HG03280 (cell line): ENCODE data around the gene THAP4.
"Not testable (repeated sequence)": the region's sequence is repeated elsewhere in the genome, so short reads cannot be mapped to it uniquely, and the experiment has no call there.

ENCODE experiments used
- ATAC-seq: cut with Tn5 transposase; IDR thresholded peaks from one replicate; pipeline ENCODE4 v1.9.1; 2021; ENCODE audit warnings: mild to moderate bottlenecking, moderate library complexity; ENCODE audit not compliant: unreplicated experiment

THAP4 gene

GRCh38 chr2:241665731-241666440, 28.9 kb upstream of the THAP4 start:
- ATAC-seq = no peak

GRCh38 chr2:241662731-241663130, 25.8 kb upstream of the THAP4 start:
- ATAC-seq = not testable (repeated sequence)

GRCh38 chr2:241660593-241661213, 23.7 kb upstream of the THAP4 start:
- ATAC-seq = no peak

DNA sequence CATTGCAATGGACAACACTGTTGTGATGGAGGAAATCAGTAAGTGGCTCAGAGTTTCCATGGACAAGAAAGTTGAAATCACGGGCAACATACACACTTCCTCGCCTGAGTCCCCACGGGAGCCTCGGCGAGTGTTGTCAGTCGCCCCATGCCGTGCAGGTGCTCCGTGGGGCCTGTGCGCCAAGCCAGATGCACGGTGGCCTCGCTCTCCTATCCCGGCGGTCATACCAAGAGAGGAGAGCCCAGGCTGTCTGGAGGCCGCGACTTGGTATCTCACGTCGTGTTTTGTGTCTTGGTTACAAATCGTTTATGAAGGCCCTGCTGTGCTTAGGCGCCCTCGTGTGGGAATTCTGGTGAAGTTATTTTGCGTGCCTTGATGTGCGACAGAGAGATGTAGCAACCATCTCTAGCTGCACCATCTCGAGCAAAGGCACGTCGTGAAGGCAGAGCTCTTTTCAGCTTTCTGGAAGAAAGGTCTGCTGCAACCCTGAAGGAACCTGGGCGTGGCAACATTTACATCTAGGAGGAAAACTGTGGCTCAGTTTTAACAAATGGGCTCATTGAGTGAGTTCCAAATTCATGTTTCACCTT, 22.3 kb upstream of the THAP4 start:
- no peak for ATAC-seq

DNA sequence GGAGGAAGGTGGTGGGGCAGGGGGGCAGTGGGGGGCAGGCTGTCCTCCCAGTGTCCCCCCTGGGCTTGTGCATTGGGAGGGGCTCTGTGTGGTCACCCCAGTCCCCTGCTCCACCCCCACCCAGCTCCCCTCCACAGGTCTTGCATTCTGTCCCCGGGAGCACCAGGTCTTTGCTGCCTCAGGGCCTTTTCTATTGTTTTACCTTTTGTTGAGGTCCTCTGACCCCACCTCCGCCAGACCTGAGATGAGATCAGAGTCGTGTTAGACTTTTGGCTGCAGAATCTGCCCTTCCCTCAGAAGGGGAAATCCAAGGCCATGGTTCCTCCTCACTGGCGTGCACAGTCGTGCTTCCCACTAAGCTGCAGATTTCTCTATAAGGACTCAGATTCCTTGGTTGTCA, 21.3 kb upstream of the THAP4 start:
- ATAC-seq = no peak

- no peak for ATAC-seq
Observed at GRCh38 chr2:241657786-241658254, 20.9 kb upstream of the THAP4 start.

DNA sequence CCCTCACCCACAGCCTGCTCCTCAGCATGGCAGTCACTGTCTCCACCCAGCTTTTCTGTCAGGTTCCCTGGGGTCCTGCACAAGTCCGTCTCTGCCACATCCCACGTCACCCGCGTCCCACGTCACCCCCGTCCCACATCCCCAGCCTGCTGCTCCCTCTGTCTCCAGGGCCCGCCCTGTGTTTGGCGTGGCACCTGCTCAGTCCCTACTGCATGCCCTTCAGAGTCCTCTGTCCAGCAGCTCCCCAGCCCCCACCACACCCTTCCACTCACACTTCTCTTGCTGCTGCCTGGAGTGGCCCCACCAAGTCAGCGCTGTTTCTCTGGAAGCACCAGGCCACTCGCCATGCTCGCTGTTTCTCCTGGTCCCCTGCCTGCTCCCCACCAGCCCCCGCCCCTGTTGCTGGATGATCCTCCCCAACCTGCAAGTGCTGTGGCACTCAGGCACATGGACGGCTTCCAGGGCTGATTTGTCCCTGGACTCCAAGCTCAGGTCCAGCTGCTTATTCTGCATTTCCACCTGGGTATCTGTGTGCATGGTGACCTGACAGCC, 19.3 kb upstream of the THAP4 start:
- ATAC-seq = no peak

- ATAC-seq = no peak
Observed at GRCh38 chr2:241655516-241656189, 18.7 kb upstream of the THAP4 start.

- no peak for ATAC-seq
Observed at GRCh38 chr2:241654551-241654950, 17.6 kb upstream of the THAP4 start.

- no peak for ATAC-seq
Observed at GRCh38 chr2:241653210-241653750, 16.3 kb upstream of the THAP4 start.

DNA sequence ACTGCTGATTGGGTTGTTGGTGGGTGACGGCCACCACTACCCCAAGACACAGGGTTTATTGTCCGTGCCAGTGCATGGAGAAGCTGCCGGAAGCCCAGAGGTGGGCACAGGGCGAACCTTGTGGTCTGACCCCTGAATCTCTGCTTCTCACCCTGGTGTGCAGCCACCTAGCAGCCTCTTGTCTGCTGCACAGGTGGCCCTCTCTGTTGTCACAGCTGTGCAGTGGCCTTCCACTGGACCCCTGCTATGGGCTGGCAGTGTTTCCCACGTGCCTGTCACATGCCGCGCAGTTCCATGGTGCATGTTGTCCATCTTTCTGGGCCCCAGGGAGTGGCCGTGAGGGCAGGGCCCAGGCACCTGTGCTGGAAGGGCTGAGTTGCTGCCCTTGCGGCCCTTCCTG, 15.8 kb upstream of the THAP4 start:
- ATAC-seq = no peak

DNA sequence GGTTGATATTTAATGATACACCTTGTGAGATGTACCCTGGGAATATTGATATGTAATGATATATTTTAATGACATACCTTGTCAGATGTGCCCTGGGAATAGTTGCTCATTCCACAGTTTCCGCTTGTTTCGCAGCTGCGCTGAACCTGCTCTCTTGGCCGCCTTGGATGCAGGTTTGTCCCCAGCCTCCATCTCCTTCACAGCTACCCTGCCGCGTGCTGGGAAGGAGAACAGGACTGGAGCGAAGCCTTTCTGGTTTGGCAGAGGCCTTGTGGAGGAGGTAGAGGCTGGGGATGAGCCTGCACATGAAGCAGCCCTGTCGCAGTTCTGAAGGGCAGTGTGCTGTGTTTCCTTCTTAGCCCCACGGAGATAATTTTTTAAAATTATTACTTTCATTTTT, 15.2 kb upstream of the THAP4 start:
- ATAC-seq = no peak

DNA sequence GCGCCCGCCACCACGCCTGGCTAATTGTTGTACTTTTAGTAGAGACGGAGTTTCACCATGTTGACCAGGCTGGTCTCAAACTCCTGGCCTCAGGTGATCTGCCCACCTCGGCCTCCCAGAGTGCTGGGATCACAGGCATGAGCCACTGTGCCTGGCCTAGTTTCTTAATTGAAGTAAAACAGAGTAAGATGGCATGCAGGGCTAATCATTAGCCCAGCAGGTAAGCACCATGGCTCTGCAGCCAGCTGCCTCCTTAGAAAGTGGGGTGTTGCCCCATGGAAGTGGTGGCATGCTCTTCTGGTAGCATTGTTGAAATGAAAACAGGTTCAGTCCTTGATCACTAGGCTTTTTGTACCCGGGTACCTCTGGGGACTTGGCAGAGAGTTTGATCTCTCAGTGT, 13.0 kb upstream of the THAP4 start:
- no peak for ATAC-seq

DNA sequence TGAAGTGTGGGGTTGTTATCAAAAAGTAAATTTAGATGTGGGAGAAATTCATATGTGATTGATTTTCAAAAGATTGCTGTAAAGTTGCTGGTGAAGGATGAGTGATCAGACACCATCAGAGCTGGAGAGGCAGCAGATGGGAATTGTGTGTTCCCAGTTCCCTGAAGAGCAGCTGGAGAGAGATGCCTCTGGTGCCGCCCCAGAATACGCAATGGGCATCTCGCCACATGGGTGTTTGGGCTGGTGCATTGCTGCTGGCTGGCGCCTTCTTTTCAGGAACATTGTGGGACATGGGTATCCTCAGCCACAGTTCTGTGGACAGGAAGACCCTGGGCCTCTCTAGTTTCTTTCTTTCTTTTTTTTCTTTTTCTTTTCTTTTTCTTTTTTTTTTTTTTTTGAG, 12.4 kb upstream of the THAP4 start:
- no peak for ATAC-seq

DNA sequence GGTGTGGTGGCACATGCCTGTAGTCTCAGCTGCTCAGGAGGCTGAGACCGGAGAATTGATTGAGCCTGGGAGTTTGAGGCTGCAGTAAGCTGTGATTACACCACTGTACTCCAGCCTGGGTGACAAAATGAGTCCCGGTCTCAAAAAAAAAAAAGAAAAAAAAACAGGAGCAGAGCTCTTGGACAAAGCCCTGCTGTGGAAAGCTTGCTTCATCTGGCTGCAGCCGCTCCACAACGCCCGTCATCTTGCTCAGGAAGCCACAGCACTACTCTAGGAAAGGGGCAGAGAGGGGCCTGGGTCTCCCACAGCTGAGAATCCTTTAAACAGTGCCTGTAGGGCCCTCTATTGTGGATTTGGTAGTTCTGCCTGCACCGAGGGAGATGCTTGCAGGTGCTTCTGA, 11.5 kb upstream of the THAP4 start:
- no peak for ATAC-seq

DNA sequence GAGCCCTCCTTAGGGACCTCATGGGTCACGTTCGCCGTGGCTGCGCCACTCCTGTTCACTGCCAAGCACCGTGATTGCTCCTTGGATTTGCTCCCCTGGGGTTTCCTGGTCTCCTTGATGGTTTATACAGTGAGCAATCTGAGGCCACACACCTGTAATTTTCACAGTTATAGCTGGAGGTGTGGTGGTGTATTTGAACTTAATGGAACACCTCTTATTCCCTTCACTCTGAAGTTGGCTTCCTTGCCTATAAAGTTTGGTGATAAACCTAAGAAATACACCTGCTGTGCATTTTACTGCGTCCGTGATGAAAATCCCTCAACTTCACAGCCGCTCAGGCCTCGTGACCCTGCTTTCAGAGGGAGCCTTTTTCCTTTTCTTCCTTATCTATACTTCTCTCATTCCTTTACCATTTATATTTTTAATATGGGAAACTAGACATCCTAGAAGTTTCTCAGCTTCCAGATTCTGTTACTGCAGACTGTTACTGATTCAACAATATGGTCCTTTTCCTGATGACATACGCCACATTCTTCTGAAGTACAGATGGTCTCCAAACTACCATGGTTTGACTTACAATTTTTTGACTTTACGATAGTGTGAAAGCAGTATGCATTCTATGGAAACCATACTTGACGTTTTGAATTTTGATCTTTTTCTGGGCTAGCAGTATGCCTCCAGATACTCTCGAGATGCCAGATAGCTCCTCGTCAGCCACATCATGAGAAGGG, 9.1 kb upstream of the THAP4 start:
- ATAC-seq = no peak

DNA sequence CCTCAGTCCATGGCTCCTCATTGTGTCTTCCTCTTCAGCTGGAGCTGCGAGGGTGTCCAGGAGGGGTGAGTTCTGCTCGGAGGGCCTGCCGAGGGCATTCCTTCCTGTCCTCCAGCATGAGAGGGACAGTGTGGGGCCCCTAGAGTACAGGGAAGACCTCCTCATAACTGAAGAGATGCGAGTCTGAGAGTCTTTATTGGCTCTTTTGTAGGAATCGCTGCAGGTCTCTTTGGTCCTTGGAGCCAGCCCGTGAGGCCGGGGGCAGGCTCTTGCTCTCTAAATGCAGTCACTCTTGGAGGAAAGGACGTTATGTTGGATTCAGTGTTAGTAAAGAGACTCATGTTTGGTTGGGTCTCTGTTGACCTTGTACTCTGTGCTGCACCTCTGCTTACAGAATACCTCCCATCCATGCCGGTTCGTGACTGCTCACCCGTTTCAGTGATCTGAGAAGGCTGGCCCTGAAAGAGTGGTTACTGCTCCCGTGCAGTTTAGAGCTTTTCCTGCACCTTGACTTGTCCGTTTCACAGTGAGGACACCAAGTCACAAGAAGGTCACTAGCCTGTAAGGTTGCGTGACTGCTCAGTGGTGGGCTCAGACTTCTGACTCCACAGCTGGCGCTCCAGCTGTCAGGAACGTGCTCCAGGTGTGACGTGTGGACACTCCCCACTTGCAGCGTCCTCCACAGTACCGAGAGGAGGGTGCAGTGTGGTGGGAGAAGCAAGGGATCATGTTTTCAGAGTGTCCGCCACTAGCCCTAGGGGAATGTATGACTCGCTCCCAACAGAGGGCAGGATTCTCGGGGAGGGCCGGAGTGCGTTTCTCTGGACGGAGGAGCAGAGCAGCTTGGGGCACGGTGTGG, 8.3 kb upstream of the THAP4 start:
- no peak for ATAC-seq

GRCh38 chr2:241641631-241642030, 4.7 kb upstream of the THAP4 start:
- no peak for ATAC-seq

- no peak for ATAC-seq
Observed at GRCh38 chr2:241640165-241640795, 3.3 kb upstream of the THAP4 start.
